GM18499 (cell line): Measurements from ENCODE around the gene ATG2B.

ENCODE experiments used
- ATAC-seq: cut with Tn5 transposase; IDR thresholded peaks from one replicate; pipeline ENCODE4 v1.9.1; 2021; ENCODE audit warnings: moderate number of reproducible peaks; ENCODE audit not compliant: insufficient read depth, unreplicated experiment

The ATG2B gene

GRCh38 chr14:96362965-96363750, at the start of gene ATG2B, which contains the start of gene GSKIP:
ATG2B (minus strand) TSS chr14:96363341; CDS start chr14:96362976, 365 bp downstream.
GSKIP (plus strand) TSS chr14:96363526; CDS start chr14:96382248, 18,722 bp downstream.
- peak; percentile 36 for ATAC-seq

- no peak for ATAC-seq
Measured at GRCh38 chr14:96410119-96410518, 47.0 kb upstream of the ATG2B start.

GRCh38 chr14:96409701-96410100, 46.6 kb upstream of the ATG2B start:
- no peak for ATAC-seq

GRCh38 chr14:96408608-96409007, 45.5 kb upstream of the ATG2B start:
- ATAC-seq = no peak

GRCh38 chr14:96407935-96408570, 44.9 kb upstream of the ATG2B start:
- ATAC-seq = no peak

GRCh38 chr14:96405677-96406076, 42.5 kb upstream of the ATG2B start:
- ATAC-seq = no peak

- no peak for ATAC-seq
Measured at GRCh38 chr14:96403409-96403808, 40.3 kb upstream of the ATG2B start.

- no peak for ATAC-seq
Measured at GRCh38 chr14:96400495-96400894, 37.4 kb upstream of the ATG2B start.

- no peak for ATAC-seq
Measured at GRCh38 chr14:96399405-96399804, 36.3 kb upstream of the ATG2B start.

- ATAC-seq = no peak
Measured at GRCh38 chr14:96398921-96399320, 35.8 kb upstream of the ATG2B start.

GRCh38 chr14:96398432-96398831, 35.3 kb upstream of the ATG2B start:
- no peak for ATAC-seq

- no peak for ATAC-seq
Measured at GRCh38 chr14:96394047-96394815, 31.1 kb upstream of the ATG2B start.

GRCh38 chr14:96393071-96393691, 30.0 kb upstream of the ATG2B start:
- ATAC-seq = no peak

- peak; percentile 60 for ATAC-seq
Measured at GRCh38 chr14:96391293-96392118, 28.4 kb upstream of the ATG2B start.

- ATAC-seq = no peak
Measured at GRCh38 chr14:96390965-96391292, 27.8 kb upstream of the ATG2B start.

GRCh38 chr14:96385385-96385784, 22.2 kb upstream of the ATG2B start:
- ATAC-seq = no peak

GRCh38 chr14:96384740-96385139, 21.6 kb upstream of the ATG2B start:
- ATAC-seq = no peak

- no peak for ATAC-seq
Measured at GRCh38 chr14:96384053-96384452, 20.9 kb upstream of the ATG2B start.

- ATAC-seq = no peak
Measured at GRCh38 chr14:96383445-96383844, 20.3 kb upstream of the ATG2B start.

GRCh38 chr14:96380735-96381134, 17.6 kb upstream of the ATG2B start:
- ATAC-seq = peak; percentile 79
